Retina (tissue), 1 donor: Measurements from ENCODE around the gene AGPS.
"Not testable (repeated sequence)": the region's sequence is repeated elsewhere in the genome, so short reads cannot be mapped to it uniquely, and the experiment has no call there.

Source experiments
- DNase-seq: peaks from one replicate; pipeline ENCODE4 v3.0.0-alpha.2; 2016

The AGPS gene

DNA sequence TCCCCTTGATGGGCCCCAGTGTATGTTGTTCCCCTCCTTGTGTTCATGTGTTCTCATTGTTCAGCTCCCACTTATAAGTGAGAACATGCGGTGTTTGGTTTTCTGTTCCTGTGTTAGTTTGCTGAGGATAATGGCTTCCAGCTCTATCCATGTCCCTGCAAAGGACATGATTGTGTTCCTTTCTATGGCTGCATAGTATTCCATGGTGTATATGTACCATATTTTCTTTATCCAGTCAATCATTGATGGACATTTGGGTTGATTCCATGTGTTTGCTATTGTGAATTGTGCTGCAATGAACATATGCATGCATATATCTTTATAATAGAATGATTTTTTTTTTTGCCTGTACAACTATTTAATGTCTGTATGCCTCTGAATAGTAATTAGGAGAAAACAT, 31.5 kb downstream of the AGPS start:
- not testable (repeated sequence) for DNase-seq

DNA sequence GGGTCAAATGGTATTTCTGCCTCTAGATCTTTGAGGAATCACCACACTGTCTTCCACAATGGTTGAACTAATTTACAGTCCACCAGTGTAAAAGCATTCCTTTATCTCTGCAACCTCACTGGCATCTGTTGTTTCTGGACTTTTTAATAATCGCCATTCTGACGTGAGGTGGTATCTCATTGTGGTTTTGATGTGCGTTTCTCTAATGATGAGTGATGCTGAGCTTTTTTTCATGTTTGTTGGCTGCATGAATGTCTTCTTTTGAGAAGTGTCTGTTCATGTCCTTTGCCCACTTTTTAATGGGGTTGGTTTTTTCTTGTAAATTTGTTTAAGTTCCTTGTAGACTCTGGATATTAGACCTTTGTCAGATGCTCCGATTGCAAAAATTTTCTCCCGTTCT, 32.0 kb downstream of the AGPS start:
- not testable (repeated sequence) for DNase-seq

DNA sequence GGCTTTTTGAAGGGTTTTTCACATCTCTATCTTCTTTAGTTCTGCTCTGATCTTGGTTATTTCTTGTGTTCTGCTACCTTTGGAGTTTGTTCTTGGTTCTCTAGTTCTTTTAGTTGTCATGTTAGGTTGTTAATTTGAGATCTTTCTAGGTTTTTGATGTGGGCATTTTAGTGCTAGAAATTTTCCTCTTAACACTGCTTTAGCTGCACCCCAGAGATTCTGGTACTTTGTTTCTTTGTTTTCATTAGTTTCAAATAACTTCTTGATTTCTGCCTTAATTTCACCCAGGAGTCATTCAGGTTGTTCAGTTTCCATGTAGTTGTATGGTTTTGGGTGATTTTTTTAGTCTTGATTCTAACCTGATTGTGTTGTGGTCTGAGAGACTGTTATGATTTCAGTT, 34.7 kb downstream of the AGPS start:
- DNase-seq = no peak

DNA sequence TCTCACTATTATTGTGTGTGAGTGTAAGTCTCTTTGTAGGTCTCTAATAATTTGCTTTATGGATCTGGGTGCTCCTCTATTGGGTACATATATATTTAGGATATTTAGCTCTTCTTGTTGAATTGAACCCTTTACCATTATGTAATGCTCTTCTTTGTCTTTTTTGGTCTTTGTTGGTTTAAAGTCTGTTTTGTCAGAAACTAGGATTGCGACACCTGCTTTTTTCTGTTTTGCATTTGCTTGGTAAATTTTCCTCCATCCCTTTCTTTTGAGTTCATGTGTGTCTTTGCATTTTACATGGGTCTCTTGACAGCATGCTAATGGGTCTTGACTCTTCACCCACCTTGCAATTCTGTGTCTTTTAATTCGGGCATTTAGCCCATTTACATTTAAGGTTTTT, 35.4 kb downstream of the AGPS start:
- DNase-seq = not testable (repeated sequence)

DNA sequence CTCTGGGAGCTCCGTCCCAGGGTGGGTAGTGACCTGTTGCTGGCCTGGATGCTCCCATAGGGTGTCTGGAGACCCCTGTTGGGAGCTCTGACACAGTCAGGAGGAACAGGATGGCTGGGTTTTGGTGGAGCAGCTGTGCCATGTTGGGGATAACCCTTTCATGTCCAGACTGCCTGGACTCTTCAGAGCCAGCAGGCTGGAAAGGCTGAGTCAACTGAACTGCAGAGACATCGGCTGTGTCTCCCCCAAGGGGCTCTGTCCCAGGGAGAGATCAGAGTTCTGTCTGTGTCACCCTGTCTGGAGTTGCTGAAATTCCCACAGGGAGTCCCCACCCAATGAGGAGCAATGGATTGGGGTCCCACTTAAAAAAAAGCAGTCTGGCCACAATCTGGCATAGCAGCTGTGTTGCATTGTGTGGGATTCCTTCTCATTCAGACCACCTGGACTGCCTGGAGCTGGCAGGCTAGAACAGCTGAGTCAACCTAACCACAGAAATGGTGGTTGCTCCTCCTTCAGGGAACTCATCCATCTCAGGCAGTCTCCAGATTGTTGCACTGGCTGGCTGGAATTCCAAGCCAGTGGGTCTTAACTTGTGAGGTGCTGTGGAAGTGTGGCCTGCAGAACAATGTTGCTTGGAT, 37.2 kb downstream of the AGPS start:
- DNase-seq = no peak

GRCh38 chr2:177430411-177430810, 37.8 kb downstream of the AGPS start:
- DNase-seq = no peak

DNA sequence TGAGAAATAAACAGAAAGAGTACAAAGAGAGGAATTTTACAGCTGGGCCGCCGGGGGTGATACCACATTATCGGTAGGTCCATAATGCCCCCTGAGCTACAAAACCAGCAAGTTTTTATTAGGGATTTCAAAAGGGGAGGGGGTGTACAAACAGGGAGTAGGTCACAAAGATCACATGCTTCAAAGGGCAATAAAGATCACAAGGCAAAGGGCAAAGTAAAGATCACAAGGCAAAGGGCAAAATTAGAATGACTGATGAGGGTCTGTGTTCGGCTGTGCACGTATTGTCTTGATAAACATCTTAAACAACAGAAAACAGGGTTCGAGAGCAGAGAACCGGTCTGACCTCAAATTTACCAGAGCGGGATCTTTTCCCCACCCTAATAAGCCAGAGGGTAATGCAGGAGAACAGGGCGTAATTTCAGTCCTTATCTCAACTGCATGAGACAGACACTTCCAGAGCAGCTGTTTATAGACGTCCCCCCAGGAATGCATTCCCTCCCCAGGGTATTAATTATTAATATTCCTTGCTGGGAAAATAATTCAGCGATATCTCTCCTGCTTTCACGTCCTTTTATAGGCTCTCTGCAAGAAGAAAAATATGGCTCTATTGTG, 38.6 kb downstream of the AGPS start:
- not testable (repeated sequence) for DNase-seq

GRCh38 chr2:177432703-177433102, 40.1 kb downstream of the AGPS start:
- DNase-seq = no peak

- DNase-seq = no peak
These were observed 40.8 kb downstream of the AGPS start for GRCh38 chr2:177433402-177433801.

GRCh38 chr2:177434475-177434874, 41.9 kb downstream of the AGPS start:
- DNase-seq = no peak

DNA sequence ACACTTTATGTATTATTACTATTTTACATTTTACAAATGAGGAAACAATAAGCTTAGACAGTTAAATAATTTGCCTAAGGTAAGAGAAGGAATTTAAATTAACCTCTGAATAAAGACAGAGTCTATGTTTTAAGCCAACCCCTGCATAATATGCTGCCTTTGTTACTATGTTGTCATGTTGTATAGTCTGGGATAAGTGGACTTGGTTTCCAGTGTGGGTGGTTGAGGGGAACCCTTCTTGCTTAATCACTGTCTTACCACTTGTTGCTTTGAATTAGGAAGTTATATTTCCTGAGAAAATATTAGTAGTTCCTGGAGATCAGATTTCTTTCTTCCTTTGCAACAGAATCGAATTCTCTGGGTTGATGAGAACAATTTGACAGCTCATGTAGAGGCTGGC, 52.6 kb downstream of the AGPS start:
- DNase-seq = no peak

DNA sequence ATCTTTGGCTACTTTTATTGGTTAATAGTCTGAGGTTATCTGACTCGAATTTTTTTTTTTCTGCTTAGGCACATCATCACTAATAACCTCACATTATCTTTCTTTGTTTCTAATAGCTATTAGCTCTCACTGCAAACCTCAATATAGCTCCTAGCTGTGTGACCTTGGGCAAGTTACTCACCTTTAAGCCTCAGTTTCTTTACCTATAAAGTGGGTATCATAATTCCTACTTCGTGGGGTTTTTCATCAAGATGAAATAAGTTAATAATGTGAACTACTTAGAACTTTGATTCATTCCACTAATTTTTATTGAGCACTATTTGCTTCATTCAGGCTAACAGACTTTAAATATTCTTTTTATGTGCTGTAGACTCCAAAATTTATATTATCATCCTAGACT, 55.5 kb downstream of the AGPS start:
- no peak for DNase-seq

- no peak for DNase-seq
These were observed 56.6 kb downstream of the AGPS start for GRCh38 chr2:177449159-177449558.

- DNase-seq = no peak
These were observed 62.6 kb downstream of the AGPS start for GRCh38 chr2:177455187-177455586.

GRCh38 chr2:177459756-177460155, 67.2 kb downstream of the AGPS start:
- not testable (repeated sequence) for DNase-seq

DNA sequence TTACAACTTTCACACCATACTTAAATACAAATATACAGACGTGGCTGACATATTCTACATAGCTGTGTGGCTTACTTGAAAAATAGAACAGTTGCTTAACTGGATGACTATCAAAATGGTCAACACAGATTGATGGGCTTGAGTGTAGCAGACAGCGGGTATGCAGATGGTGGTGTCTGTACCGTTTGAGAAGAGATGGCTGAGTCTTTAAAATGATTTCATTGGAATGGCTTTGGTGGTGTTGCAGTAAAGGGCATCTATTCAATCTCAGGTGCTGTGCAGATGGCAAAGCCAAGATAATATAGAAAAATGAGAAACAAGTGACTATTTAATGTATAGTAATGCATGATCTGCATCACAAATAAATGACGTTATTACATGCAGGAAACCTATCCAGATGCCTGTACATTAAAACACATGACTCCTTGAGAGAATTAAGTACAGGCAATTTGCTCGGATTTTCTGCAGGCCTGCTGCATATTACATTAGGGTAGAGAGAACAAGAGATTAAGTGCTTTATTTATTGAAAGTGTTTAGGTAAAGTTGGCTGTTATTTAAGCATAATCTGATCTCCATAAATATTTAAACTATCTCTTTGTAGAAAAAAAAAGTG, 68.5 kb downstream of the AGPS start:
- DNase-seq = no peak

DNA sequence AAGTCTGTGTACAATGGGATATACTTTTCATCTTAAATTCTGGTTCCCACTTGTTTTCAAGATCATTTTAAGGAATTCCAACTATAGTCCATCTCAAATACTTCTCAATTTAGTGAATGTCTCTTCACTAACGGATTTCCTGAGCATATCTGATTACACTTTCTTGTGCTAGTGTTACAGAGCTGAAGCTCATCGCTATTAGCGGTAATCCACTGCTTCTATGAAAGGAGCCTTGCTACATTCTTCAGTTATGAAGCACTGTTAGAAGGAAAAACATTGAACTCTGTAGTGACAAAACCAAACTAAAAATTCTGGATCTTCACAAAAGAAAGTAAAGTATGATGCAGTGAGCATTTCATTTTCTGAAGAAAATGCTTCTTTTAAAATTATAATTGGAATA, 72.0 kb downstream of the AGPS start:
- no peak for DNase-seq

DNA sequence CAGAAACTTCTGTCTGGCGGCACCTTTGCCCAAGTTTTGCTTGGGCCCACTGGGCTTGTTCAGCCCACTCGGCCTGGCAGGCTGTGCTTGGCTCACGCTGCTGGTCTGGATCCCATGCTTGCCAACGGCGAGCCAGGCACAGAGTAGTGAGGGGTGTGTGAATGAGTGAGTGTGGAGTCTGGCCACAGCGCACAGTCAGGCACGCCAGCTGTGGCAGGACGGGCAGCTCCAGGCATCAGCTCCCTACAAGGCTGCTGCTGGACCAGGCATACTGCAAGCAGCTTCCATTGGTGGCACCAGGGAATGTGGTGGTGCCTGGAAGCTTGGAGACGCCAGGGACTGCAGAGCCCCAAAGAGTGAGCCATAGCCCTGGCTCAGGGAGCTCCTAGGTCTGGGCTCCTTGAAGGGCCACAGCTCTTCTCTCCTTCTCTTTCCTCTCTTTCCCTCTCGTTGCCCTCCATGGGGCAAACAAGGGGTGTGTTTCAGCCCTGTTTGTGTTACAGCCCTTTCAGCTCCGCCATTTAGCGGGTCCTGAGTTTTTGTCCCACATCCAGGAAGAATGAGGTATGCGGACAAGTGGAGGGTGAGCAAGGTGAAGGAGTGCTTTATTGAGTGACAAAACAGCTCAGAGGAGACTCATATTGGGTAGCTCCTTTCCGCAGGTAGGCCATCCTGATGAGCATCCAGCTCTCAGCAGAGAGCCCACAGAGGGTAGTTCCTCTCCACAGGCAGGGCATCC, 73.0 kb downstream of the AGPS start:
- no peak for DNase-seq

DNA sequence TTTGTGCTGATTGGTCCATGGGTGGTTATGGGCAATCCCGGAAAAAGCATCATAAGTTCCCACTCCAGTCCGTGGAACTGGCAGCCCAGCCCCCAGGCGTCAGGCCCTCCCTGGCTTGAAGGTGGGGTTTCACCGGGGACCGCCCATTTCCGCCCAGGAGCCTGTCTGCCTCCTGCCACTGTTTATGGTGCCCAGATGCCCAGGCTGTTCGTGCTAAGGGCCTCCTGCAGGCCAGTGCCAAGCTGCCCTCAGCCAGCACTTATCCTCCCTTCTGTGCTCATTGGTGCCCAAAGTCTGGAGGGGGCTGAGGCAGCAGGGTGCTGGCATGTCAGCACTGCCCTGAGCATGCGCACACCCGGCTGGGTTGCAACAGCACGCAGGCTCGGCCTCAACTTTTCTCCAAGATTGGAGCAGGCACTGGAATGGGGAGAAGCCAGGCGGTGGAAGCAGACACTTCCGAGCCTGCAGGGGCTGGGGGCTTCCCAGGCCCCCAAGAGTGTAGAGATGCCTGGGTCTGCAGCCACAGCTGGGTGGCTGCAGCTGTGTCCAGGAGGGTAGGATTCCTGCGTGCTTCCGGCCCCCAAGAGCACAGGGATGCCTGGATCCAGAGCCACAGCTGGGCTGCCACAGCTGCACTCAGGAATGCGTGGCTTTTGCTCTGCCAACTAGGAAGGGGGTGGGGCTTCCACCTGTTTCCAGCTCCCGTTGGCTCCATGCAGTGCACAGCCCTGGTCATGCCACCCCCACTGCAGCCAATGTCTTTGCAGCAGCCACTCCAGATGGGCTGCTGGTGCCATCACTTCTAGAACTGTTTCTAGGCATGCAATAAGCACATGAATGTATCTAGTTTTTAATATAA, 74.0 kb downstream of the AGPS start:
- no peak for DNase-seq

DNA sequence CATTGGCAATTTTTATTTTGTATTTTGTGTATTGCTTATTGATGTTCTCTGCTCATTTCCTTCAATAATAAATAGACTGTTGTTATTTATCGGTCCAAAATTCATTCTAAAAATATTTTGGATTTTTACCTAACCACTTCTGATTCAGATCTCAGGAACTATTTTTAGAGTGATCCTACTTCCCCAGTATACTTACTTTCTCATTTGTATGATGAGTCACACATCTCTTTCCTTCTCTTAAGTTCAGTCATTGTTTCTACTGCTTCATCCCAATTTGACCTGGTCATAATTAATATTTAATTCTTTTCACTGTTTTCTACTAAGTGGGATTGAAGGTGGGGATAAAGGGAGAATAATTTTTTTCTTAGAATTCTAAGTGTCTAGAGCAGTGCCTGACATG, 75.1 kb downstream of the AGPS start:
- DNase-seq = no peak

- DNase-seq = no peak
These were observed 79.4 kb downstream of the AGPS start for GRCh38 chr2:177471990-177472389.

DNA sequence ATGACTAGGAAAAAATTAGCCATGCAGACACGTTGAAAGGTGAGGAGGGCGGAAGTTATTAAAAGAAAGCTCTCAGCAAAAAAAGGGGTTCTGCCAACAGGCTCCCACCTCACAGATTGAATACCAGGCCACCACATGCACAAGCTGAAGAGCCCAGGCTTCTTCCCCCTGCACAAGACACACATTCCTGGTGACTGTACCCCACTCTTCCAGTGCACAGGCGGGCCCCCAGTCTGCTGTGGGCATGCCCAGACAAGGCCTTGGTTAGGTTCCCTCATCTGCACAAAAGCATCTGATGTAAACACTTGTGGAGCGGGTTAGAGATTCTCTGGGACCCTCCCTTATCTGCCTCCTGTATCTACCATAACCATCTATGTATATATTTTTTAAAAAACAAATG, 81.7 kb downstream of the AGPS start:
- DNase-seq = no peak

GRCh38 chr2:177474998-177475397, 82.4 kb downstream of the AGPS start:
- no peak for DNase-seq
